ENCODE results near the gene FAM180B. TPM values are rescaled to one million over a fixed set of nuclear protein-coding genes. Genes with fewer than 3 reads are reported as not detected.

The FAM180B gene
- total RNA-seq, 1 experiment from 2014 or later = 0.28 TPM

DNA sequence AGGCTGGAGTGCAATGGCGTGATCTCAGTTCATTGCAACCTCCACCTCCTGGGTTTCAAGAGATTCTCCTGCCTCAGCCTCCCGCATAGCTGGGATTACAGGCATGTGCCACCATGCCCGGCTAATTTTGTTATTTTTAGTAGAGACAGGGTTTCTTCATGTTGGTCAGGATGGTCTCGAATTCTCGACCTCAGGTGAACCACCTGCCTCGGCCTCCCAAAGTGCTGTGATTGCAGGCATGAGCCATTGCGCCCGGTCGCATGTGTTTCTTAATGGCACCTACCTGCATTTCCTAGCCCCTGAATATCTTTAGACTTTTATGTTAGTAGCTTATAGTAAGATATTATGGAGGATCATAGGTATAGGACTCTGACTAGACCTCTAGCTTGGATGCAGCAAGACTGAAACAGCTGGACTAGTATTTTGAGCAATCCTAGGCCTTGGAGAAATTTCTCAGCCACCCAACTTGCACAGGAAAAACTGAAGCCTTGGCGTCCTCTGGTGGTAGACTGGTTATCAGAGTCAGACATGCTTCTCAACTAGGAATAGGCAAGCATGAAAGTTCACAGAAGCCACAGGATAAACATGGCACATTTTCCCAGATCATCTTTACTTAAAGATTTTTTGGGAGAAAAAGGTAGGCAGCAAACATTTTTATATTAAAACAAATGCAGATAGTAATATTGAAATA is 30.4 kb downstream of the FAM180B start:
- no peak for TF ChIP-seq ZNF423 (CRISPR knock-in tag; IDR thresholded peaks at IDR 0.05)
- no peak for TF ChIP-seq ZNF671 (CRISPR knock-in tag; IDR thresholded peaks at IDR 0.05)
- TF ChIP-seq TCF7 (CRISPR knock-in tag; IDR thresholded peaks at IDR 0.05; ENCODE audit: low read depth) = no peak
- no peak for TF ChIP-seq E2F5 (CRISPR knock-in tag; IDR thresholded peaks at IDR 0.05)
- TF ChIP-seq ZNF121 (CRISPR knock-in tag; IDR thresholded peaks at IDR 0.05) = no peak
- no peak for TF ChIP-seq CREB1 (CRISPR knock-in tag; IDR thresholded peaks at IDR 0.05)
- DNase-seq (ENCODE audit: low spot score) (peak; percentile 56), ATAC-seq (peak; percentile 80)
- H3K27ac Mint-ChIP-seq = no peak overlapping the region
- ChIA-PET CTCF (interaction anchor here (0.6 to 1.6 kb wide), 8 partner anchors 9 to 204 kb away, joined by 3 to 9 read pairs (median 4); partner anchors contain the start of gene C1QTNF4), POLR2A (no interaction called here)
- H3K4me3 Mint-ChIP-seq = no peak overlapping the region
- H3K9me3 Mint-ChIP-seq = no peaks in the 10 kb centered on the region
- H3K4me1 Mint-ChIP-seq = no peaks in the 10 kb centered on the region
- no peaks in the 10 kb centered on the region for H3K27me3 Mint-ChIP-seq (ENCODE audit: low read depth)
- peaks cover 14% of the 10 kb centered on the region for H3K36me3 Mint-ChIP-seq

DNA sequence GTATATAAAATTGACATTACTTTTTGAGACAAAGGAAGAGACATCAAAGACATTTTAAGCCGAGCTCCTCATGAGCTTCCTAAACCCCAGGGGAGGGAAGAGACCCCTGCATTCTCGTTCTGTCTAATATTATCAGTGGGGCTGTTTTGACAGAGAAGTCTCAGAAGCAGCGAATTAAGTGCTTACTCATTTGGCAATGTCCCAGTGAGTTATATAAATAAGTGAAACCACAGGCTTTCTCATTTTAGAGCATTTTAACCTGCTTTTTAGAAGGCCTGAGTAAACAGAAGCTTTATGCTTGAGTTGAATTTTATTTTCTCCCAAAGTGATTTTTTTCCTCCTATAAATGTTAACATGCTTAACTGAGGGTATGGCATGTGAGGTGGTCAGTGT is 30.9 kb downstream of the FAM180B start:
- H3K9me3 Mint-ChIP-seq = no peaks in the 10 kb centered on the region
- no peaks in the 10 kb centered on the region for H3K4me1 Mint-ChIP-seq
- POLR2A ChIA-PET = no interaction called here
- TF ChIP-seq RELA (CRISPR knock-in tag; IDR thresholded peaks at IDR 0.05; ENCODE audit: borderline replicate concordance) = no peak
- no peak for TF ChIP-seq ZNF263 (CRISPR knock-in tag; IDR thresholded peaks at IDR 0.05; ENCODE audit: low read depth)
- TF ChIP-seq NFATC4 (CRISPR knock-in tag; IDR thresholded peaks at IDR 0.05) = no peak
- TF ChIP-seq, protein P1, sequence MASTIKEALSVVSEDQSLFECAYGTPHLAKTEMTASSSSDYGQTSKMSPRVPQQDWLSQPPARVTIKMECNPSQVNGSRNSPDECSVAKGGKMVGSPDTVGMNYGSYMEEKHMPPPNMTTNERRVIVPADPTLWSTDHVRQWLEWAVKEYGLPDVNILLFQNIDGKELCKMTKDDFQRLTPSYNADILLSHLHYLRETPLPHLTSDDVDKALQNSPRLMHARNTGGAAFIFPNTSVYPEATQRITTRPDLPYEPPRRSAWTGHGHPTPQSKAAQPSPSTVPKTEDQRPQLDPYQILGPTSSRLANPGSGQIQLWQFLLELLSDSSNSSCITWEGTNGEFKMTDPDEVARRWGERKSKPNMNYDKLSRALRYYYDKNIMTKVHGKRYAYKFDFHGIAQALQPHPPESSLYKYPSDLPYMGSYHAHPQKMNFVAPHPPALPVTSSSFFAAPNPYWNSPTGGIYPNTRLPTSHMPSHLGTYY (CRISPR knock-in tag; IDR thresholded peaks at IDR 0.05) = no peak
- TF ChIP-seq, protein P2, sequence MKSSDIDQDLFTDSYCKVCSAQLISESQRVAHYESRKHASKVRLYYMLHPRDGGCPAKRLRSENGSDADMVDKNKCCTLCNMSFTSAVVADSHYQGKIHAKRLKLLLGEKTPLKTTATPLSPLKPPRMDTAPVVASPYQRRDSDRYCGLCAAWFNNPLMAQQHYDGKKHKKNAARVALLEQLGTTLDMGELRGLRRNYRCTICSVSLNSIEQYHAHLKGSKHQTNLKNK (CRISPR knock-in tag; IDR thresholded peaks at IDR 0.05) = no peak
- TF ChIP-seq ZNF138 (CRISPR knock-in tag; conservative IDR thresholded peaks at IDR 0.05) = no peak
- TF ChIP-seq ETV6 (CRISPR knock-in tag; IDR thresholded peaks at IDR 0.05) = no peak
- no peak for TF ChIP-seq TCF7 (CRISPR knock-in tag; IDR thresholded peaks at IDR 0.05; ENCODE audit: low read depth)
- TF ChIP-seq, protein P3, sequence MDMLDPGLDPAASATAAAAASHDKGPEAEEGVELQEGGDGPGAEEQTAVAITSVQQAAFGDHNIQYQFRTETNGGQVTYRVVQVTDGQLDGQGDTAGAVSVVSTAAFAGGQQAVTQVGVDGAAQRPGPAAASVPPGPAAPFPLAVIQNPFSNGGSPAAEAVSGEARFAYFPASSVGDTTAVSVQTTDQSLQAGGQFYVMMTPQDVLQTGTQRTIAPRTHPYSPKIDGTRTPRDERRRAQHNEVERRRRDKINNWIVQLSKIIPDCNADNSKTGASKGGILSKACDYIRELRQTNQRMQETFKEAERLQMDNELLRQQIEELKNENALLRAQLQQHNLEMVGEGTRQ (CRISPR knock-in tag; IDR thresholded peaks at IDR 0.05) = no peak
- no peak for TF ChIP-seq SOX15 (CRISPR knock-in tag; IDR thresholded peaks at IDR 0.05)
- no peak for TF ChIP-seq MXD4 (CRISPR knock-in tag; IDR thresholded peaks at IDR 0.05; ENCODE audit: borderline replicate concordance)
- CTCF ChIA-PET = interaction anchor here (0.6 to 1.6 kb wide), 7 partner anchors 10 to 205 kb away, joined by 3 to 9 read pairs (median 4); partner anchors contain the start of gene C1QTNF4
- no peak overlapping the region for H3K27ac Mint-ChIP-seq
- ATAC-seq (no peak), DNase-seq (ENCODE audit: low spot score) (no peak)
- no peaks in the 10 kb centered on the region for H3K27me3 Mint-ChIP-seq (ENCODE audit: low read depth)
- no peak overlapping the region for H3K4me3 Mint-ChIP-seq
- H3K36me3 Mint-ChIP-seq = peaks cover 20% of the 10 kb centered on the region

DNA sequence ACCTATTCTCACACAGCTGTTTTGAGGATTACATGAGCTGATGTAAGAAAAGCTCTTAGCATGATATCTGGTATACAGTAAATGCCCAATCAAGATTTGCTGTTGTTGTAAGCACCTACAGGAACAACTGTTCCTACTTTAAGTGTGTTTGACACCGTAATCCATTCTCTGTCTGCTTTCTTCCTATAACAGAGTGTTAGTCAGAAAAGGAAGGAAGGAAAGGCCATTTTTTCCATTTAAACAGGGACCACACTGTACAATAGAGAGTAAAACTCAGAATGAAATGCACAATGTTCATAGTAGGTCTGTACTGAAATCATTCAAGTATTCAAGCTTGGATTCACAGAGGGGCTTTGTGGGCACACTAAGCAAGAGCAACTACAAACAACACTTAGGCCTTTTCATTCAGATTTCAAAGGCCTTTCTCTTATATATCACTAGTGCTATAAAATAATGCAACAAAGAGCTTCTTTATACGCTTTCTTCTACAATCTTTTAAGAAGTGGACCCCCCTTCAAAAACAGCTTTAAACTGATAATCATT is 34.4 kb downstream of the FAM180B start:
- H3K4me3 Mint-ChIP-seq = no peak overlapping the region
- no peaks in the 10 kb centered on the region for H3K27me3 Mint-ChIP-seq (ENCODE audit: low read depth)
- ChIA-PET CTCF (no interaction called here), POLR2A (no interaction called here)
- no peak for TF ChIP-seq ETV6 (CRISPR knock-in tag; IDR thresholded peaks at IDR 0.05)
- no peak for TF ChIP-seq PREB (CRISPR knock-in tag; IDR thresholded peaks at IDR 0.05; ENCODE audit: borderline replicate concordance)
- TF ChIP-seq ZNF263 (CRISPR knock-in tag; IDR thresholded peaks at IDR 0.05; ENCODE audit: low read depth) = no peak
- TF ChIP-seq ATF1 (CRISPR knock-in tag; IDR thresholded peaks at IDR 0.05) = no peak
- TF ChIP-seq AR (CRISPR knock-in tag; IDR thresholded peaks at IDR 0.05) = no peak
- TF ChIP-seq RELA (CRISPR knock-in tag; IDR thresholded peaks at IDR 0.05; ENCODE audit: borderline replicate concordance) = no peak
- TF ChIP-seq SOX15 (CRISPR knock-in tag; IDR thresholded peaks at IDR 0.05) = no peak
- H3K4me1 Mint-ChIP-seq = no peaks in the 10 kb centered on the region
- H3K27ac Mint-ChIP-seq = no peak overlapping the region
- ATAC-seq (no peak), DNase-seq (ENCODE audit: low spot score) (no peak)
- peaks cover 40% of the 10 kb centered on the region for H3K36me3 Mint-ChIP-seq
- H3K9me3 Mint-ChIP-seq = no peaks in the 10 kb centered on the region

All from WTC11 (cell line).